ENCODE results near the gene CTNNA3.

DNA sequence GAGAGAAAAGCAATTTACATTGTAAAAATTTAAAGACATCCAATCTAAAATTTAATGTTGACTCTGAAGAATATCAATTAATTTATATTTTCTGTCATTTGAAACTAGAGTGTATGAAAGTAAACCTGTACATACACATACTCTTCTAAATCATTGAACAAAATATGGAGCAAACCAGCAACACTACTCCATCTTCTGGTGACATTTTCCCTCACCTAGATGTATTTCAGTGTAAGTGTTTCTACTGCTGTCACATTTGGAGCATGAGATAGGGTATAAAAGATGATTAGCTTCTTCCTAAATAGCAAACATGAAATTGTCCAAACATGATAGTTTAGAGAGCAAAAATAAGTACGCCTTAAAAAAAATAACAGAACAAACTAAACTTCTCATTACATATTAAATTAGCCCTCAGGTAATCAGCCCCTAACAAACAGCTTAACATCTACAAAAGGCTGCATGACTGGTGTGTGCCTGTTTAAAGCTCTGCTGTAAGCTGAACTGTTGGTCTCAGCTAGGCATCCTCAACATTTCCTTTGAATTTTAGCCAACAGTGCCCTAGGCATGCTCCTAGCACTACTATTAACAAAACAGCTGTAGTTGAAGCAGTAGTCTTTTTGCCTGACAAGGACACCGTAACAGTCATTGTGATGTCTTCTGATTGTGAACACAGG, 189.8 kb downstream of the CTNNA3 start:
- TF ChIP-seq, protein P1, sequence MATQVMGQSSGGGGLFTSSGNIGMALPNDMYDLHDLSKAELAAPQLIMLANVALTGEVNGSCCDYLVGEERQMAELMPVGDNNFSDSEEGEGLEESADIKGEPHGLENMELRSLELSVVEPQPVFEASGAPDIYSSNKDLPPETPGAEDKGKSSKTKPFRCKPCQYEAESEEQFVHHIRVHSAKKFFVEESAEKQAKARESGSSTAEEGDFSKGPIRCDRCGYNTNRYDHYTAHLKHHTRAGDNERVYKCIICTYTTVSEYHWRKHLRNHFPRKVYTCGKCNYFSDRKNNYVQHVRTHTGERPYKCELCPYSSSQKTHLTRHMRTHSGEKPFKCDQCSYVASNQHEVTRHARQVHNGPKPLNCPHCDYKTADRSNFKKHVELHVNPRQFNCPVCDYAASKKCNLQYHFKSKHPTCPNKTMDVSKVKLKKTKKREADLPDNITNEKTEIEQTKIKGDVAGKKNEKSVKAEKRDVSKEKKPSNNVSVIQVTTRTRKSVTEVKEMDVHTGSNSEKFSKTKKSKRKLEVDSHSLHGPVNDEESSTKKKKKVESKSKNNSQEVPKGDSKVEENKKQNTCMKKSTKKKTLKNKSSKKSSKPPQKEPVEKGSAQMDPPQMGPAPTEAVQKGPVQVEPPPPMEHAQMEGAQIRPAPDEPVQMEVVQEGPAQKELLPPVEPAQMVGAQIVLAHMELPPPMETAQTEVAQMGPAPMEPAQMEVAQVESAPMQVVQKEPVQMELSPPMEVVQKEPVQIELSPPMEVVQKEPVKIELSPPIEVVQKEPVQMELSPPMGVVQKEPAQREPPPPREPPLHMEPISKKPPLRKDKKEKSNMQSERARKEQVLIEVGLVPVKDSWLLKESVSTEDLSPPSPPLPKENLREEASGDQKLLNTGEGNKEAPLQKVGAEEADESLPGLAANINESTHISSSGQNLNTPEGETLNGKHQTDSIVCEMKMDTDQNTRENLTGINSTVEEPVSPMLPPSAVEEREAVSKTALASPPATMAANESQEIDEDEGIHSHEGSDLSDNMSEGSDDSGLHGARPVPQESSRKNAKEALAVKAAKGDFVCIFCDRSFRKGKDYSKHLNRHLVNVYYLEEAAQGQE (tag by site-specific recombination; IDR thresholded peaks at IDR 0.05), result no peak
- TF ChIP-seq, protein P2, sequence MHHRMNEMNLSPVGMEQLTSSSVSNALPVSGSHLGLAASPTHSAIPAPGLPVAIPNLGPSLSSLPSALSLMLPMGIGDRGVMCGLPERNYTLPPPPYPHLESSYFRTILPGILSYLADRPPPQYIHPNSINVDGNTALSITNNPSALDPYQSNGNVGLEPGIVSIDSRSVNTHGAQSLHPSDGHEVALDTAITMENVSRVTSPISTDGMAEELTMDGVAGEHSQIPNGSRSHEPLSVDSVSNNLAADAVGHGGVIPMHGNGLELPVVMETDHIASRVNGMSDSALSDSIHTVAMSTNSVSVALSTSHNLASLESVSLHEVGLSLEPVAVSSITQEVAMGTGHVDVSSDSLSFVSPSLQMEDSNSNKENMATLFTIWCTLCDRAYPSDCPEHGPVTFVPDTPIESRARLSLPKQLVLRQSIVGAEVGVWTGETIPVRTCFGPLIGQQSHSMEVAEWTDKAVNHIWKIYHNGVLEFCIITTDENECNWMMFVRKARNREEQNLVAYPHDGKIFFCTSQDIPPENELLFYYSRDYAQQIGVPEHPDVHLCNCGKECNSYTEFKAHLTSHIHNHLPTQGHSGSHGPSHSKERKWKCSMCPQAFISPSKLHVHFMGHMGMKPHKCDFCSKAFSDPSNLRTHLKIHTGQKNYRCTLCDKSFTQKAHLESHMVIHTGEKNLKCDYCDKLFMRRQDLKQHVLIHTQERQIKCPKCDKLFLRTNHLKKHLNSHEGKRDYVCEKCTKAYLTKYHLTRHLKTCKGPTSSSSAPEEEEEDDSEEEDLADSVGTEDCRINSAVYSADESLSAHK (tag by site-specific recombination; IDR thresholded peaks at IDR 0.05), result no peak
- TF ChIP-seq, protein P3, sequence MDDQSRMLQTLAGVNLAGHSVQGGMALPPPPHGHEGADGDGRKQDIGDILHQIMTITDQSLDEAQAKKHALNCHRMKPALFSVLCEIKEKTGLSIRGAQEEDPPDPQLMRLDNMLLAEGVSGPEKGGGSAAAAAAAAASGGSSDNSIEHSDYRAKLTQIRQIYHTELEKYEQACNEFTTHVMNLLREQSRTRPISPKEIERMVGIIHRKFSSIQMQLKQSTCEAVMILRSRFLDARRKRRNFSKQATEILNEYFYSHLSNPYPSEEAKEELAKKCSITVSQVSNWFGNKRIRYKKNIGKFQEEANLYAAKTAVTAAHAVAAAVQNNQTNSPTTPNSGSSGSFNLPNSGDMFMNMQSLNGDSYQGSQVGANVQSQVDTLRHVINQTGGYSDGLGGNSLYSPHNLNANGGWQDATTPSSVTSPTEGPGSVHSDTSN (CRISPR knock-in tag; IDR thresholded peaks at IDR 0.05), result no peak
- TF ChIP-seq ZNF785 (tag by site-specific recombination; IDR thresholded peaks at IDR 0.05), result no peak
- TF ChIP-seq, protein P4, sequence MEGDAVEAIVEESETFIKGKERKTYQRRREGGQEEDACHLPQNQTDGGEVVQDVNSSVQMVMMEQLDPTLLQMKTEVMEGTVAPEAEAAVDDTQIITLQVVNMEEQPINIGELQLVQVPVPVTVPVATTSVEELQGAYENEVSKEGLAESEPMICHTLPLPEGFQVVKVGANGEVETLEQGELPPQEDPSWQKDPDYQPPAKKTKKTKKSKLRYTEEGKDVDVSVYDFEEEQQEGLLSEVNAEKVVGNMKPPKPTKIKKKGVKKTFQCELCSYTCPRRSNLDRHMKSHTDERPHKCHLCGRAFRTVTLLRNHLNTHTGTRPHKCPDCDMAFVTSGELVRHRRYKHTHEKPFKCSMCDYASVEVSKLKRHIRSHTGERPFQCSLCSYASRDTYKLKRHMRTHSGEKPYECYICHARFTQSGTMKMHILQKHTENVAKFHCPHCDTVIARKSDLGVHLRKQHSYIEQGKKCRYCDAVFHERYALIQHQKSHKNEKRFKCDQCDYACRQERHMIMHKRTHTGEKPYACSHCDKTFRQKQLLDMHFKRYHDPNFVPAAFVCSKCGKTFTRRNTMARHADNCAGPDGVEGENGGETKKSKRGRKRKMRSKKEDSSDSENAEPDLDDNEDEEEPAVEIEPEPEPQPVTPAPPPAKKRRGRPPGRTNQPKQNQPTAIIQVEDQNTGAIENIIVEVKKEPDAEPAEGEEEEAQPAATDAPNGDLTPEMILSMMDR (tag by site-specific recombination; IDR thresholded peaks at IDR 0.05), result no peak
- no peak for TF ChIP-seq GLI4 (tag by site-specific recombination; IDR thresholded peaks at IDR 0.05)
- no peak for TF ChIP-seq ZNF544 (tag by site-specific recombination; IDR thresholded peaks at IDR 0.05)
- TF ChIP-seq KLF7 (tag by site-specific recombination; IDR thresholded peaks at IDR 0.05; ENCODE audit: borderline replicate concordance), result no peak
- TF ChIP-seq ZNF792 (tag by site-specific recombination; IDR thresholded peaks at IDR 0.05), result no peak
- TF ChIP-seq, protein P5, sequence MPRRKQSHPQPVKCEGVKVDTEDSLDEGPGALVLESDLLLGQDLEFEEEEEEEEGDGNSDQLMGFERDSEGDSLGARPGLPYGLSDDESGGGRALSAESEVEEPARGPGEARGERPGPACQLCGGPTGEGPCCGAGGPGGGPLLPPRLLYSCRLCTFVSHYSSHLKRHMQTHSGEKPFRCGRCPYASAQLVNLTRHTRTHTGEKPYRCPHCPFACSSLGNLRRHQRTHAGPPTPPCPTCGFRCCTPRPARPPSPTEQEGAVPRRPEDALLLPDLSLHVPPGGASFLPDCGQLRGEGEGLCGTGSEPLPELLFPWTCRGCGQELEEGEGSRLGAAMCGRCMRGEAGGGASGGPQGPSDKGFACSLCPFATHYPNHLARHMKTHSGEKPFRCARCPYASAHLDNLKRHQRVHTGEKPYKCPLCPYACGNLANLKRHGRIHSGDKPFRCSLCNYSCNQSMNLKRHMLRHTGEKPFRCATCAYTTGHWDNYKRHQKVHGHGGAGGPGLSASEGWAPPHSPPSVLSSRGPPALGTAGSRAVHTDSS (tag by site-specific recombination; IDR thresholded peaks at IDR 0.05), result no peak
- no peak for TF ChIP-seq SP2 (tag by site-specific recombination; IDR thresholded peaks at IDR 0.05)
- no peak for TF ChIP-seq IKZF3 (tag by site-specific recombination; IDR thresholded peaks at IDR 0.05)
- TF ChIP-seq, protein P6, sequence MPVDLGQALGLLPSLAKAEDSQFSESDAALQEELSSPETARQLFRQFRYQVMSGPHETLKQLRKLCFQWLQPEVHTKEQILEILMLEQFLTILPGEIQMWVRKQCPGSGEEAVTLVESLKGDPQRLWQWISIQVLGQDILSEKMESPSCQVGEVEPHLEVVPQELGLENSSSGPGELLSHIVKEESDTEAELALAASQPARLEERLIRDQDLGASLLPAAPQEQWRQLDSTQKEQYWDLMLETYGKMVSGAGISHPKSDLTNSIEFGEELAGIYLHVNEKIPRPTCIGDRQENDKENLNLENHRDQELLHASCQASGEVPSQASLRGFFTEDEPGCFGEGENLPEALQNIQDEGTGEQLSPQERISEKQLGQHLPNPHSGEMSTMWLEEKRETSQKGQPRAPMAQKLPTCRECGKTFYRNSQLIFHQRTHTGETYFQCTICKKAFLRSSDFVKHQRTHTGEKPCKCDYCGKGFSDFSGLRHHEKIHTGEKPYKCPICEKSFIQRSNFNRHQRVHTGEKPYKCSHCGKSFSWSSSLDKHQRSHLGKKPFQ (tag by site-specific recombination; IDR thresholded peaks at IDR 0.05), result no peak
- no peak for TF ChIP-seq ZNF416 (tag by site-specific recombination; IDR thresholded peaks at IDR 0.05)
